Measurements from ENCODE around the gene OSBPL6.

DNA sequence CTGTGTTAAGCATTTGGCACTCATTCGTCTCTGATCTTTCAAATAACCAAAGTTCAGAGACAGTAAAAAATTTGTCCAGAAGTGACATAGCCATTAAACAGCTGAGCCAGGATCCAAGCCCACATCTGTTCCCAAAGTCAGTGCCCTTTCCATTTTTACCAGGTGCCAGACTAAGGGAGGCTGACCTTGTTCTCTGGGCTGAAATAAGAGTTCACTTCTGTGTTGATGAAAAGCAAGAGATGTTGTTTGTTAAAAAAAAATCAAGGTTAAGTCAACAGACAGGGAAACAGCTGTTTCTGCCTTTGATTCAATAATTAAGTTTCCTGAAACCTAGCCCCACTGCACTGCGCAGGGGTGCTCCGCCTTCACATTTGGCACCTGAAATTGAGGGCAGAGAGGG, 139.5 kb downstream of the OSBPL6 start:
- TF ChIP-seq POLR2A (IDR thresholded peaks at IDR 0.05), result no peak
- TF ChIP-seq, protein P1, sequence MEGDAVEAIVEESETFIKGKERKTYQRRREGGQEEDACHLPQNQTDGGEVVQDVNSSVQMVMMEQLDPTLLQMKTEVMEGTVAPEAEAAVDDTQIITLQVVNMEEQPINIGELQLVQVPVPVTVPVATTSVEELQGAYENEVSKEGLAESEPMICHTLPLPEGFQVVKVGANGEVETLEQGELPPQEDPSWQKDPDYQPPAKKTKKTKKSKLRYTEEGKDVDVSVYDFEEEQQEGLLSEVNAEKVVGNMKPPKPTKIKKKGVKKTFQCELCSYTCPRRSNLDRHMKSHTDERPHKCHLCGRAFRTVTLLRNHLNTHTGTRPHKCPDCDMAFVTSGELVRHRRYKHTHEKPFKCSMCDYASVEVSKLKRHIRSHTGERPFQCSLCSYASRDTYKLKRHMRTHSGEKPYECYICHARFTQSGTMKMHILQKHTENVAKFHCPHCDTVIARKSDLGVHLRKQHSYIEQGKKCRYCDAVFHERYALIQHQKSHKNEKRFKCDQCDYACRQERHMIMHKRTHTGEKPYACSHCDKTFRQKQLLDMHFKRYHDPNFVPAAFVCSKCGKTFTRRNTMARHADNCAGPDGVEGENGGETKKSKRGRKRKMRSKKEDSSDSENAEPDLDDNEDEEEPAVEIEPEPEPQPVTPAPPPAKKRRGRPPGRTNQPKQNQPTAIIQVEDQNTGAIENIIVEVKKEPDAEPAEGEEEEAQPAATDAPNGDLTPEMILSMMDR (IDR thresholded peaks at IDR 0.05), result no peak
- TF ChIP-seq POLR2AphosphoS5 (IDR thresholded peaks at IDR 0.05), result no peak

Data from sigmoid colon (tissue), 4 donors.